Vagina (tissue), 2 donors: ENCODE data around the gene MYO7A. TPM values are rescaled to one million over a fixed set of nuclear protein-coding genes. Genes with fewer than 3 reads are reported as not detected.

Experiments used
- DNase-seq, 2 donors: peaks; one replicate each; pipeline ENCODE4 v3.0.0-alpha.2; 2017; ENCODE audit errors: extremely low spot score in 2 of 2
- H3K27ac ChIP-seq: fragments of 200-600 bp; sonication (generic); one replicate; pipeline ENCODE4 v1.5.1; 2019
- H3K27me3 ChIP-seq: fragments of 200-600 bp; sonication (generic); one replicate; pipeline ENCODE4 v1.5.1; 2019
- H3K36me3 ChIP-seq, 2 donors: fragments of 200-600 bp; sonication (generic); one replicate each; pipeline ENCODE4 v1.5.1; 2017 to 2019
- H3K4me1 ChIP-seq: fragments of 200-600 bp; sonication (generic); one replicate; pipeline ENCODE4 v1.5.1; 2019
- H3K4me3 ChIP-seq, 2 donors: fragments of 200-600 bp; sonication (generic); 1 replicate in 1 of 2; 2 replicates in 1 of 2; pipeline ENCODE4 v1.5.1; 2016 to 2019
- H3K9me3 ChIP-seq: fragments of 200-600 bp; sonication (generic); one replicate; pipeline ENCODE4 v1.5.1; 2019
- POLR2A ChIP-seq, 2 donors: fragments of 450-650 bp; IDR thresholded peaks; one replicate each; pipeline ENCODE4 v1.6.1; 2017; ENCODE audit warnings: antibody characterized with exemption in 2 of 2, mild to moderate bottlenecking in 2 of 2, moderate library complexity in 2 of 2
- POLR2AphosphoS5 ChIP-seq, 2 donors: sonication (generic); formaldehyde crosslinking; IDR thresholded peaks; one replicate each; pipeline ENCODE4 v1.9.0; 2017; ENCODE audit warnings: antibody characterized with exemption in 2 of 2, mild to moderate bottlenecking in 2 of 2, low read depth in 1 of 2; ENCODE audit not compliant: insufficient read depth in 1 of 2
- intact Hi-C: fragments of 100-400 bp; cut with DNase I; formaldehyde crosslinking; loops from one replicate; pipeline ENCODE4 v1.15.1; 2023
- total RNA-seq: library from RNA; depleted of rRNA; stranded (reverse); fragments of >200 nt; gene quantifications from one replicate; pipeline ENCODE4 v1.2.3, GENCODE V29; 2016
- TF ChIP-seq, protein P1 (sequence below), 3 experiments: fragments of 450-650 bp in 2 of 3; fragments of 200-600 bp in 1 of 3; sonication (generic) in 1 of 3; IDR thresholded peaks; one replicate each; pipeline ENCODE4 v1.5.1; 2017 to 2019; ENCODE audit warnings: antibody characterized with exemption in 3 of 3, mild to moderate bottlenecking in 2 of 3, moderate library complexity in 2 of 3

MYO7A gene
- total RNA-seq, 1 donor from 2014 or later: 9.1 TPM

DNA sequence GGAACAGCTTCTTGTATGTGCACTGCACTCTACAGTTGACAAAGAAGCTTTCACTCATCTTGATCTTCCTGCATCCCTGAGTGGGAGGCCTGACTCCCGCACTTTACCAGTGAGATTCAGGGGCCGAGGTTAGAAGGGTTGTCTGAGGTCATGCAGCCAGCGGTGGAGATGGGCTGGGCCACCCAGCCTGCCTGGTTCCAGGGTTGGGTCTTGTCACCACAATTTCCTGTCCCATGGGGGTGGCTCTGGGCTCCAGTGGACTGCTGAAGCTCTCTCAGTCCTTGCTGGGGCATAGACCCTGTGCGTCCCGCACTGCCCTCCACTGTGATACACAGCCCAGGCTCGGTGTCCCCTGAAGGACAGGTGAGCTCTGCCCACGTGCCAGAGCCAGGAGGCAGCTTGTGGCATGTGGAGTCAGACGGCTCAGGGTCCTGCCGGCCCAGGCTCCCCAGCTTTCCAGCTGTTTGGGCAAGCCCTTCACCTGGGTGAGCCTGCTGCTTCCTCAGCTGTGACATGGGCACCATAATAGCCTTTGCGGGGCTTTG lies 6.9 kb upstream of the MYO7A start:
- Histone ChIP-seq H3K4me1 (no peaks in the 10 kb centered on the region), H3K9me3 (no peaks in the 10 kb centered on the region), H3K27ac (no peak overlapping the region), H3K36me3 (peaks cover 0 to 4% of the 10 kb centered on the region in 2 donors), H3K4me3 (no peak overlapping the region), H3K27me3 (no peaks in the 10 kb centered on the region)
- intact Hi-C loops: loop anchor here (10.0 kb wide), 1 partner anchor 434 kb away; no protein-coding TSS in a partner anchor
- TF ChIP-seq, protein P1, sequence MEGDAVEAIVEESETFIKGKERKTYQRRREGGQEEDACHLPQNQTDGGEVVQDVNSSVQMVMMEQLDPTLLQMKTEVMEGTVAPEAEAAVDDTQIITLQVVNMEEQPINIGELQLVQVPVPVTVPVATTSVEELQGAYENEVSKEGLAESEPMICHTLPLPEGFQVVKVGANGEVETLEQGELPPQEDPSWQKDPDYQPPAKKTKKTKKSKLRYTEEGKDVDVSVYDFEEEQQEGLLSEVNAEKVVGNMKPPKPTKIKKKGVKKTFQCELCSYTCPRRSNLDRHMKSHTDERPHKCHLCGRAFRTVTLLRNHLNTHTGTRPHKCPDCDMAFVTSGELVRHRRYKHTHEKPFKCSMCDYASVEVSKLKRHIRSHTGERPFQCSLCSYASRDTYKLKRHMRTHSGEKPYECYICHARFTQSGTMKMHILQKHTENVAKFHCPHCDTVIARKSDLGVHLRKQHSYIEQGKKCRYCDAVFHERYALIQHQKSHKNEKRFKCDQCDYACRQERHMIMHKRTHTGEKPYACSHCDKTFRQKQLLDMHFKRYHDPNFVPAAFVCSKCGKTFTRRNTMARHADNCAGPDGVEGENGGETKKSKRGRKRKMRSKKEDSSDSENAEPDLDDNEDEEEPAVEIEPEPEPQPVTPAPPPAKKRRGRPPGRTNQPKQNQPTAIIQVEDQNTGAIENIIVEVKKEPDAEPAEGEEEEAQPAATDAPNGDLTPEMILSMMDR (IDR thresholded peaks at IDR 0.05): no peak
- no peak for TF ChIP-seq POLR2AphosphoS5 (IDR thresholded peaks at IDR 0.05; ENCODE audit: insufficient read depth in 1 of 2, low read depth in 1 of 2)
- TF ChIP-seq POLR2A (IDR thresholded peaks at IDR 0.05): no peak
- no peak for DNase-seq

- intact Hi-C loops: loop anchor here (10.0 kb wide), 1 partner anchor 433 kb away; no protein-coding TSS in a partner anchor
- TF ChIP-seq, protein P1 (IDR thresholded peaks at IDR 0.05): no peak
- TF ChIP-seq POLR2A (IDR thresholded peaks at IDR 0.05) (no peak), POLR2AphosphoS5 (IDR thresholded peaks at IDR 0.05; ENCODE audit: insufficient read depth in 1 of 2, low read depth in 1 of 2) (no peak)
Observed at GRCh38 chr11:77121876-77122575, 6.0 kb upstream of the MYO7A start.

GRCh38 chr11:77122576-77123212 lies 5.4 kb upstream of the MYO7A start:
- no peaks in the 10 kb centered on the region for H3K27me3 ChIP-seq
- H3K36me3 ChIP-seq: peaks cover 0 to 4% of the 10 kb centered on the region in 2 donors
- no peak overlapping the region for H3K4me3 ChIP-seq
- H3K9me3 ChIP-seq: no peaks in the 10 kb centered on the region
- H3K4me1 ChIP-seq: peaks cover 11% of the 10 kb centered on the region
- no peak for DNase-seq
- H3K27ac ChIP-seq: no peak overlapping the region
- intact Hi-C loops: loop anchor here (10.0 kb wide), 1 partner anchor 432 kb away; no protein-coding TSS in a partner anchor
- TF ChIP-seq POLR2AphosphoS5 (IDR thresholded peaks at IDR 0.05; ENCODE audit: insufficient read depth in 1 of 2, low read depth in 1 of 2) (no peak), POLR2A (IDR thresholded peaks at IDR 0.05) (no peak)
- TF ChIP-seq, protein P1 (IDR thresholded peaks at IDR 0.05): no peak

More at GRCh38 chr11:77121876-77122575, 6.0 kb upstream of the MYO7A start:
- DNase-seq: no peak
- H3K4me3 ChIP-seq: no peak overlapping the region
- no peak overlapping the region for H3K27ac ChIP-seq
- H3K4me1 ChIP-seq: peaks cover 5% of the 10 kb centered on the region
- H3K9me3 ChIP-seq: no peaks in the 10 kb centered on the region
- no peaks in the 10 kb centered on the region for H3K27me3 ChIP-seq
- H3K36me3 ChIP-seq: peaks cover 0 to 4% of the 10 kb centered on the region in 2 donors

GRCh38 chr11:77123591-77123990 lies 4.5 kb upstream of the MYO7A start:
- Histone ChIP-seq H3K4me3 (no peak overlapping the region), H3K36me3 (peaks cover 0 to 4% of the 10 kb centered on the region in 2 donors), H3K4me1 (peaks cover 17% of the 10 kb centered on the region), H3K27ac (no peak overlapping the region), H3K9me3 (no peaks in the 10 kb centered on the region), H3K27me3 (no peaks in the 10 kb centered on the region)
- TF ChIP-seq POLR2AphosphoS5 (IDR thresholded peaks at IDR 0.05; ENCODE audit: insufficient read depth in 1 of 2, low read depth in 1 of 2): no peak
- no peak for TF ChIP-seq POLR2A (IDR thresholded peaks at IDR 0.05)
- TF ChIP-seq, protein P1 (IDR thresholded peaks at IDR 0.05): no peak
- intact Hi-C loops: loop anchor here (10.0 kb wide), 1 partner anchor 431 kb away; no protein-coding TSS in a partner anchor
- DNase-seq: no peak
